HG03060 (cell line): Measurements from ENCODE around the gene ZSCAN16.
"Not testable (repeated sequence)": the region's sequence is repeated elsewhere in the genome, so short reads cannot be mapped to it uniquely, and the experiment has no call there.

Experiments
- ATAC-seq: cut with Tn5 transposase; IDR thresholded peaks from one replicate; pipeline ENCODE4 v1.9.1; 2021; ENCODE audit warnings: low read depth, moderate number of reproducible peaks; ENCODE audit not compliant: unreplicated experiment

ZSCAN16 gene

GRCh38 chr6:28124350-28124970 is at the start of gene ZSCAN16:
Gene ZSCAN16 (plus strand): TSS chr6:28124609. CDS start chr6:28125444, 835 bp downstream.
- ATAC-seq, result no peak

- ATAC-seq, result no peak
Observed at GRCh38 chr6:28078050-28078449, 46.4 kb upstream of the ZSCAN16 start.

- ATAC-seq, result no peak
Observed at GRCh38 chr6:28078836-28079235, 45.6 kb upstream of the ZSCAN16 start.

GRCh38 chr6:28080381-28080630 is 44.1 kb upstream of the ZSCAN16 start, which contains the start of gene ZNF165:
Gene ZNF165 (plus strand): TSS chr6:28080568. CDS start chr6:28085481, 4,913 bp downstream.
- ATAC-seq, result not testable (repeated sequence)

GRCh38 chr6:28080631-28081485 is 43.6 kb upstream of the ZSCAN16 start:
- no peak for ATAC-seq

GRCh38 chr6:28081486-28081751 is 43.0 kb upstream of the ZSCAN16 start:
- no peak for ATAC-seq

- no peak for ATAC-seq
Observed at GRCh38 chr6:28082939-28083338, 41.5 kb upstream of the ZSCAN16 start.

GRCh38 chr6:28089054-28089453 is 35.4 kb upstream of the ZSCAN16 start:
- no peak for ATAC-seq

GRCh38 chr6:28090917-28091586 is 33.4 kb upstream of the ZSCAN16 start:
- no peak for ATAC-seq

- ATAC-seq, result not testable (repeated sequence)
Observed at GRCh38 chr6:28102222-28102621, 22.2 kb upstream of the ZSCAN16 start.

- not testable (repeated sequence) for ATAC-seq
Observed at GRCh38 chr6:28102699-28103098, 21.7 kb upstream of the ZSCAN16 start.

- ATAC-seq, result no peak
Observed at GRCh38 chr6:28104392-28105244, 19.8 kb upstream of the ZSCAN16 start.

GRCh38 chr6:28105245-28105639 is 19.2 kb upstream of the ZSCAN16 start:
- ATAC-seq, result no peak

GRCh38 chr6:28107506-28107905 is 16.9 kb upstream of the ZSCAN16 start:
- no peak for ATAC-seq

GRCh38 chr6:28111964-28112363 is 12.4 kb upstream of the ZSCAN16 start:
- no peak for ATAC-seq

- no peak for ATAC-seq
Observed at GRCh38 chr6:28115799-28116198, 8.6 kb upstream of the ZSCAN16 start.

- ATAC-seq, result no peak
Observed at GRCh38 chr6:28117386-28118050, 6.9 kb upstream of the ZSCAN16 start.

- no peak for ATAC-seq
Observed at GRCh38 chr6:28118217-28118616, 6.2 kb upstream of the ZSCAN16 start.

GRCh38 chr6:28121876-28122275 is 2.5 kb upstream of the ZSCAN16 start:
- ATAC-seq, result no peak

GRCh38 chr6:28122283-28122682 is 2.1 kb upstream of the ZSCAN16 start:
- not testable (repeated sequence) for ATAC-seq
